Measurements from ENCODE around the gene WSCD2.

Gene WSCD2

GRCh38 chr12:108109504-108109903 is 19.6 kb upstream of the WSCD2 start:
- Histone ChIP-seq H3K27me3 (ENCODE audit: insufficient read depth, low read length, poor library complexity, severe bottlenecking) (no peaks in the 10 kb centered on the region), H3K79me2 (ENCODE audit: insufficient read depth, low read length) (no peaks in the 10 kb centered on the region), H3K4me1 (ENCODE audit: insufficient read depth, low read length, poor library complexity, severe bottlenecking) (no peaks in the 10 kb centered on the region), H3K9ac (ENCODE audit: low read depth, low read length, poor library complexity, severe bottlenecking) (no peak overlapping the region), H3K4me3 (ENCODE audit: low read length, poor library complexity, severe bottlenecking) (no peak overlapping the region), H3K9me3 (ENCODE audit: insufficient read depth, low read depth, low read length) (no peaks in the 10 kb centered on the region), H3K36me3 (ENCODE audit: insufficient read depth, low read length) (no peaks in the 10 kb centered on the region), H3K4me2 (ENCODE audit: low read depth, low read length, poor library complexity, severe bottlenecking) (no peak overlapping the region), H2AFZ (ENCODE audit: low read length) (no peak overlapping the region), H3F3A (ENCODE audit: low read depth) (no peaks in the 10 kb centered on the region), H4K20me1 (ENCODE audit: insufficient read depth, low read length, poor library complexity, severe bottlenecking) (no peaks in the 10 kb centered on the region), H3K9me2 (replicated peaks; ENCODE audit: low read depth, low read length) (no peaks in the 10 kb centered on the region)
- TF ChIP-seq CTCF (conservative IDR thresholded peaks at IDR 0.05; ENCODE audit: low read length) (no peak), EZH2phosphoT487 (IDR thresholded peaks at IDR 0.05; ENCODE audit: borderline replicate concordance) (no peak)

GRCh38 chr12:108109954-108110353 is 19.1 kb upstream of the WSCD2 start:
- no peaks in the 10 kb centered on the region for H3K27me3 ChIP-seq (ENCODE audit: insufficient read depth, low read length, poor library complexity, severe bottlenecking)
- no peaks in the 10 kb centered on the region for H3K36me3 ChIP-seq (ENCODE audit: insufficient read depth, low read length)
- H3K9me2 ChIP-seq (replicated peaks; ENCODE audit: low read depth, low read length): no peaks in the 10 kb centered on the region
- no peak overlapping the region for H3K4me3 ChIP-seq (ENCODE audit: low read length, poor library complexity, severe bottlenecking)
- H3K79me2 ChIP-seq (ENCODE audit: insufficient read depth, low read length): no peaks in the 10 kb centered on the region
- H3K4me2 ChIP-seq (ENCODE audit: low read depth, low read length, poor library complexity, severe bottlenecking): no peak overlapping the region
- H2AFZ ChIP-seq (ENCODE audit: low read length): no peak overlapping the region
- H3K4me1 ChIP-seq (ENCODE audit: insufficient read depth, low read length, poor library complexity, severe bottlenecking): no peaks in the 10 kb centered on the region
- H4K20me1 ChIP-seq (ENCODE audit: insufficient read depth, low read length, poor library complexity, severe bottlenecking): no peaks in the 10 kb centered on the region
- no peak overlapping the region for H3K9ac ChIP-seq (ENCODE audit: low read depth, low read length, poor library complexity, severe bottlenecking)
- no peak for TF ChIP-seq EZH2phosphoT487 (IDR thresholded peaks at IDR 0.05; ENCODE audit: borderline replicate concordance)
- TF ChIP-seq CTCF (conservative IDR thresholded peaks at IDR 0.05; ENCODE audit: low read length): no peak
- H3F3A ChIP-seq (ENCODE audit: low read depth): no peaks in the 10 kb centered on the region
- no peaks in the 10 kb centered on the region for H3K9me3 ChIP-seq (ENCODE audit: insufficient read depth, low read depth, low read length)

- H3K36me3 ChIP-seq (ENCODE audit: insufficient read depth, low read length): no peaks in the 10 kb centered on the region
- H3K79me2 ChIP-seq (ENCODE audit: insufficient read depth, low read length): no peaks in the 10 kb centered on the region
- TF ChIP-seq EZH2phosphoT487 (IDR thresholded peaks at IDR 0.05; ENCODE audit: borderline replicate concordance) (no peak), CTCF (conservative IDR thresholded peaks at IDR 0.05; ENCODE audit: low read length) (no peak)
- H3K9me2 ChIP-seq (replicated peaks; ENCODE audit: low read depth, low read length): no peaks in the 10 kb centered on the region
- H3K9me3 ChIP-seq (ENCODE audit: insufficient read depth, low read depth, low read length): no peaks in the 10 kb centered on the region
- no peaks in the 10 kb centered on the region for H4K20me1 ChIP-seq (ENCODE audit: insufficient read depth, low read length, poor library complexity, severe bottlenecking)
- H3K27me3 ChIP-seq (ENCODE audit: insufficient read depth, low read length, poor library complexity, severe bottlenecking): no peaks in the 10 kb centered on the region
- no peak overlapping the region for H3K4me2 ChIP-seq (ENCODE audit: low read depth, low read length, poor library complexity, severe bottlenecking)
- peaks cover 4% of the 10 kb centered on the region for H3K4me1 ChIP-seq (ENCODE audit: insufficient read depth, low read length, poor library complexity, severe bottlenecking)
- no peak overlapping the region for H2AFZ ChIP-seq (ENCODE audit: low read length)
- H3K4me3 ChIP-seq (ENCODE audit: low read length, poor library complexity, severe bottlenecking): no peak overlapping the region
- no peaks in the 10 kb centered on the region for H3F3A ChIP-seq (ENCODE audit: low read depth)
- H3K9ac ChIP-seq (ENCODE audit: low read depth, low read length, poor library complexity, severe bottlenecking): no peak overlapping the region
These were observed 18.2 kb upstream of the WSCD2 start for GRCh38 chr12:108110844-108111243.

Data from Loucy (cell line).